ENCODE results near the gene BORA.

Gene BORA

DNA sequence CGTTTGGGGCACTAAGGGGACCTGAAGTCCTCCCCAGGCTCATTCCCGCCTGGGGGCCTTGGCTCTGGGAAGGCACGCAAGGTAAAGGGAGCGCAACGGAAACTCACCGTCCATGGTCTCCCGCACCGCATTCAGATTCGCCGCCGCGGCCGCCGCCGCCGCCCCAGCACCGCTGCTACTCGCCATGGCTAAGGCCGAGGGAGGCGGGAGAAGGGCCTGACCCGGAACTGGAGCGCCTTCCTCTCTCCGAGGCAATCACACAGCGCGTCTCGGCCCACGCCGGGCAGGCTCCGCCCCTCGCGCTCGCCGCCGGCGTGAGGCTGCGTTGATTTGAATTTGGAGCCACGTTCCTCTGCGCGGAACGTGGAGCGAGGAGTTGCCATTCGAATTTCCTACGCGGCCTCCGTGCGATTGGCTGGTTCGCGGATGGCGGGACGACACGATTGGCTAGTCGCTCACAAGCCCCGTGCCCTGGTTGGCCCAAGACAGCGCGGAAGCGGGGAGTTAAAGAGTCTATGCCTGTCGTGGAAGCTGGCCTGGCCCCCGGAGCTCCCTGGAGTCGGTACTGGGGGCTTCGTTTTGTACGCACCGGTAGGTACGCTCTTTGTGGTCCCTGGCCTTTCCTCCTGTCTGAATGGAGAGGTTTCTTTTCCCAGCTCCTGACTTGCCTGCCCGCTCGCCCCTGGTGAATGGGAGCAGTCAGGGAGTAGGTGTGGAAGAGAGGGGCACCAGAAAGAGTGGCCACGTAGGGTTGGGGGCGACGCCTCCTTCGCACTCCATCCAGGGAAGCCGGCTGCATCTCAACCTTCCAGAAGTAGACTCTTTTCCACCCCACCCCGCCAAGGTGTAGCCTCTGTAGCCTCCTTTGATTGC, at the start of gene BORA, which contains the start of gene MZT1:
TSS of gene BORA (plus strand) at position 507 of the 873 bp plus-strand sequence. CDS start 1,018 bp downstream, outside the sequence.
TSS of gene MZT1 (minus strand) at position 213 of the 873 bp plus-strand sequence. CDS start at position 186, 27 bp downstream.
- no peak for TF ChIP-seq GATA2 (IDR thresholded peaks at IDR 0.05; ENCODE audit: low read depth, low read length)
- no peak for TF ChIP-seq GATA3 (IDR thresholded peaks at IDR 0.05; ENCODE audit: low read depth, low read length)

DNA sequence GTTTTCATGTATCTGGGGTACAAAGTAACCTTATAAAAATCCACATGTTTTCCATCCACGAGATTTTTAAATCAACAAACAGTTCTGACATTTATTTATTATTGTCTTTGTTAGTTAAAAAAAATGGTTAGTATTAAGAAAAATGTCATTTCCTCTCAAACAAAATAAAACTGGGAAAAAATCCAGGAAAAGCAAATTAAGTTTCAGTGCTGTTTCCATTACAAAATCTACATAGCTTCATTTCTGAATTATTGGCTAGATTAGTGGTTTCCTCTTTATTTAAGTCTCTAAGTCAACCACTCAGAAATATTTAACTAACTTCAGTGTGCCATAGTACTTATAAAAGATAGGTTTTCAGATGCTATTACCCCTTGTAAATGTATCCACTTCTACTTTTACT, 49.4 kb upstream of the BORA start:
- TF ChIP-seq GATA2 (IDR thresholded peaks at IDR 0.05; ENCODE audit: low read depth, low read length) (no peak), GATA3 (IDR thresholded peaks at IDR 0.05; ENCODE audit: low read depth, low read length) (no peak)

- no peak for TF ChIP-seq GATA2 (IDR thresholded peaks at IDR 0.05; ENCODE audit: low read depth, low read length)
- TF ChIP-seq GATA3 (IDR thresholded peaks at IDR 0.05; ENCODE audit: low read depth, low read length) = no peak
Measured at GRCh38 chr13:72680353-72680752, 47.4 kb upstream of the BORA start.

DNA sequence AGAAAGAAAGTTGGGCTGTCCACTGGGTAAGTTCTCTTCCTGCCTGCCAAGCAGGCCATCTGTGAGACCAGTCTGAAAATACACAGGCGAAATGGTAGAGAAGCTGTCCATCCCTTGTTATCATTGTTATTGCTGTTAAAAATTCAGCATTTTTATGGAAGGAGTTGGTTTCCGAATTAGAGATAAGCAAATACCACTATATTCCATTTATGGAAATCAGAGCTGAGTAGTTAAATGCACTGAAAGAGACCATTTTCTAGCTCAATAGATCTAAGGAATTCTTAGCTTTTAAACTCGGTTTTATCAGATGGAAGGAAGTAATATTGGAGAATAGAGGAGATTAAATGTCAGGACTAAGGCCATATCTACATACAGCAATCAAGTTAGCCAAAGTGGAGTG, 41.0 kb upstream of the BORA start:
- TF ChIP-seq GATA2 (IDR thresholded peaks at IDR 0.05; ENCODE audit: low read depth, low read length) (no peak), GATA3 (IDR thresholded peaks at IDR 0.05; ENCODE audit: low read depth, low read length) (no peak)

- TF ChIP-seq GATA2 (IDR thresholded peaks at IDR 0.05; ENCODE audit: low read depth, low read length) (no peak), GATA3 (IDR thresholded peaks at IDR 0.05; ENCODE audit: low read depth, low read length) (no peak)
Measured at GRCh38 chr13:72689181-72689696, 38.5 kb upstream of the BORA start.

- TF ChIP-seq GATA2 (IDR thresholded peaks at IDR 0.05; ENCODE audit: low read depth, low read length) (no peak), GATA3 (IDR thresholded peaks at IDR 0.05; ENCODE audit: low read depth, low read length) (no peak)
Measured at GRCh38 chr13:72692884-72693514, 34.7 kb upstream of the BORA start.

DNA sequence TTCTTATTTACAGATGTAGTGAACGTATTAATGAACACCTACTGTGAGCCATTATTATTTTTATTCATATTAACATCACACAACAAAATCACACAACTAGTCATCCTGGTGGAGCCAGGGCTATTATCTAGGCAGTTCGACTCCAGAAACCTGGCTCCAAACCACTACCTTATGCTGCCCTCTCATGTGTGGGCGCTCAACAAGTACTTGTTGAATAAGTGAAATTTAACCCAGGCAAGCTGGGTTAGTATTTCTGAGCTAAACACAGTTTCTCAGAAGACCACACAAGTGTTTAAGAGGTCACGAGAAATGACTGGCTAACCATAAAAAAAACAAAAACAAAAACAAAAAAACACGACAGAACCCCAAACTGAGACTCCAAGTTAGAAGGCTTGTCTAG, 33.9 kb upstream of the BORA start:
- no peak for TF ChIP-seq GATA2 (IDR thresholded peaks at IDR 0.05; ENCODE audit: low read depth, low read length)
- no peak for TF ChIP-seq GATA3 (IDR thresholded peaks at IDR 0.05; ENCODE audit: low read depth, low read length)

DNA sequence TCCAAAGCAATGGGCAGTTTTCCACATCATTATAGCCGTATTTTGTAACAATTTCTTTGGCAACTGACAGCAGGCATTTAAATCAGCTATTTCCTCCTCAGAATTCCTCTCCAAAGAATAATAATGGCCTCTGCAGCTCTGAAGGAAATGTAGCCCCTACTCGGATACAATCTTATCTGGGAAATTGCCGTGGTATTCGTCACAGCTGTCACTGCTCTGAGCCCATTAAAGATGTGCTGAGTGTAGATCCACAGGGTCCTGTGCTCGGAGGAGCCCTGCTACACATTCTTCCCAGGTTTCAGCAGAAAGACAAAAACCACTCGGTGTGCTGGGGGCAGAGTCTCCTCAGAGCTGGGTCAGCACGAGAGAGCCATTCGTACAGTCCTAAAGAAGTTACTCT, 33.4 kb upstream of the BORA start:
- TF ChIP-seq GATA2 (IDR thresholded peaks at IDR 0.05; ENCODE audit: low read depth, low read length) = no peak

- TF ChIP-seq GATA3 (IDR thresholded peaks at IDR 0.05; ENCODE audit: low read depth, low read length) (no peak), GATA2 (IDR thresholded peaks at IDR 0.05; ENCODE audit: low read depth, low read length) (no peak)
Measured at GRCh38 chr13:72696579-72696978, 31.1 kb upstream of the BORA start.

GRCh38 chr13:72698164-72698563, 29.6 kb upstream of the BORA start:
- no peak for TF ChIP-seq GATA2 (IDR thresholded peaks at IDR 0.05; ENCODE audit: low read depth, low read length)
- no peak for TF ChIP-seq GATA3 (IDR thresholded peaks at IDR 0.05; ENCODE audit: low read depth, low read length)

- no peak for TF ChIP-seq GATA3 (IDR thresholded peaks at IDR 0.05; ENCODE audit: low read depth, low read length)
- TF ChIP-seq GATA2 (IDR thresholded peaks at IDR 0.05; ENCODE audit: low read depth, low read length) = no peak
Measured at GRCh38 chr13:72700509-72700908, 27.2 kb upstream of the BORA start.

DNA sequence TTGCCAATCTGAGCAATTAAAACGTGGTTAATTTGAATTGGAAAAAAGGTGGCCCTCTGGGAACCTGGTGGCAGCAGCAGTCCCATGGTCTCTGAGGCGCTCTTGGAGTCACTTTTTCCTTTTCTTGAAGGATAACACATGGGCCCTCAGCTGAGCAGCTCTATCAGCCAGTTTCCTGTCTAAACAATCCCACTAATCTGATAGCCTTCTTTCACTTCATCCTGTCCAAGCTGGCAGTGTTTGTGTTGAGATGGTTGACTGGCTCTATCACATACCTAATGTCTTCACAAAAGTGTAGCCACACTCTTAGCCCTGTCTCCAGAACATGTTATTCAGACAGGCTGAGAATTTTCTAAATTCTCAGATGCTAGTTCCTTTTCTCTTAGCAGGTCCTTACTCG, 10.9 kb upstream of the BORA start:
- no peak for TF ChIP-seq GATA2 (IDR thresholded peaks at IDR 0.05; ENCODE audit: low read depth, low read length)
- no peak for TF ChIP-seq GATA3 (IDR thresholded peaks at IDR 0.05; ENCODE audit: low read depth, low read length)

- no peak for TF ChIP-seq GATA2 (IDR thresholded peaks at IDR 0.05; ENCODE audit: low read depth, low read length)
- no peak for TF ChIP-seq GATA3 (IDR thresholded peaks at IDR 0.05; ENCODE audit: low read depth, low read length)
Measured at GRCh38 chr13:72726726-72727416, 852 bp upstream of the BORA start.

- TF ChIP-seq GATA3 (IDR thresholded peaks at IDR 0.05; ENCODE audit: low read depth, low read length) (no peak), GATA2 (IDR thresholded peaks at IDR 0.05; ENCODE audit: low read depth, low read length) (no peak)
Measured at GRCh38 chr13:72728290-72728605, 525 bp downstream of the BORA start.
